Occipital lobe (tissue), 2 donors: ENCODE results near the gene ATP2C2. TPM values are rescaled to one million over a fixed set of nuclear protein-coding genes. Genes with fewer than 3 reads are reported as not detected.

Experiments used
- DNase-seq: peaks from one replicate; lab custom pipeline; 2025; lab: John Stamatoyannopoulos, UW
- total RNA-seq: library from RNA; depleted of rRNA; stranded (reverse); fragments of >200 nt; gene quantifications from one replicate; pipeline ENCODE4 v1.2.3, GENCODE V29; 2014

The ATP2C2 gene
- total RNA-seq, 1 donor from 2014 or later, result 7.0 TPM

- DNase-seq, result peak; percentile 30
These were observed 5.8 kb upstream of the ATP2C2 start for GRCh38 chr16:84362471-84362941.

DNA sequence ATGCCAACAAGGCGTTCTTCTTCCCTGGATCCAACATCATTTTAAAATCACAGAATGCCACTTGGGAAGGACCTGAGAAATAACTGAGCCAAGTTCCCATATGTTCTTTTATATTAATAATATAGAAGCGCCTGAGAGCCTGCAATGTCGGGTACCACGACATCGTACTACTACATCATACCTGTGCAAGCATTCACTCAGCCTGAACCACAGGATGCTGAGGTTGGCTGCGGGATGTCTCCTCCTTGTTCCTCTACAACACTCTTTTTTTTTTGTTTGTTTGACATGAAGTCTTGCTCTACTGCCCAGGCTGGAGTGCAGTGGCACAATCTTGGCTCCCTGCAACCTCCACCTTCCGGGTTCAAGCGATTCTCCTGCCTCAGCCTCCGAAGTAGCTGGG, 2.1 kb upstream of the ATP2C2 start:
- DNase-seq, result no peak

- DNase-seq, result no peak
These were observed 1.0 kb upstream of the ATP2C2 start for GRCh38 chr16:84367297-84367680.

DNA sequence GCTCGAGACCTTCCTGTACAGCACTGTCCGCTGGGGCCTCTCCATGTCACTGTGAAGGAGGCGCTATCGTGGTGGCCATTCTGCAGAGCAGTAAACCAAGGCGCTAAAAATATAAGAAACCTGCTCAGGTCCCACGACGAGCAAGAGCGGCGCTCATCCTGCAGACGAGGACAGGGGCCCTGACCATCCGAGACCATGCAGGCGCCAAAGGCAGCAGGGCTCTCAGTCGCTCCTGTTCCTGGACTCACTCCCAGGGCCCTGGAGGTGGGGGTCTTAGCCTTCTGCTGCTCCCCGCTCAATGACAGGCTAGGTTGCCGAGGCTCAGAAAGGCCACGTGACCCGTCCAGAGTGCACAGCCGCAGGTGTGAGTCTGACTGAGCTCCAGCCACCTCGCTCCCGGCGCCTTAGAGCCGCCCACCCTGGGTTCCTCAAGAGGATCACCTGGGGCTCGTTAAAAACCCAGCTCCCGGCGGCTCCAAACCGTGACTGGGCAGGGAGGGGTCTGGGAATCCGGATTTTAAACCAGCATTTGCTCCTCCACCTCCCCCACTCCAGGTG, 509 bp upstream of the ATP2C2 start:
- DNase-seq, result no peak

GRCh38 chr16:84369105-84369504, 767 bp downstream of the ATP2C2 start:
- no peak for DNase-seq

- no peak for DNase-seq
These were observed 1.7 kb downstream of the ATP2C2 start for GRCh38 chr16:84369938-84370627.

- DNase-seq, result no peak
These were observed 2.6 kb downstream of the ATP2C2 start for GRCh38 chr16:84370723-84371552.

DNA sequence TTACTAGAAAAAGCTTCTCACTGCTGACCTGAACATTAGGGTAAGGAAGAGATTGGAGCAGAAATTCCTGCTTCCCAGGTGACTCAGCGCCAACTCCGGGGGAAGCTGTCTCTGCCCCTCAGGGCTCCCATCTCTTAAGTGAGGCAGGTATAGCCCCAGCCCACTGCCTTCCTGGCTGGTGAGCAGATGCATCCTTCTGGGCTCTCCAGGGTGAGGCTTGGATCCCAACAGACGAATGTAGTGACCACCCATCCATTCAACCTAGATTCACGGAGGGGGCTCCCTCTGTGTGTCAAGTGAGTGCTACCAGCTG, 3.2 kb downstream of the ATP2C2 start:
- DNase-seq, result no peak

- DNase-seq, result no peak
These were observed 5.7 kb downstream of the ATP2C2 start for GRCh38 chr16:84373907-84374489.

GRCh38 chr16:84378099-84378498, 9.8 kb downstream of the ATP2C2 start:
- DNase-seq, result no peak

GRCh38 chr16:84378567-84378966, 10.2 kb downstream of the ATP2C2 start:
- DNase-seq, result no peak

- no peak for DNase-seq
These were observed 10.8 kb downstream of the ATP2C2 start for GRCh38 chr16:84379008-84379708.

GRCh38 chr16:84379709-84380362, 11.5 kb downstream of the ATP2C2 start:
- no peak for DNase-seq

DNA sequence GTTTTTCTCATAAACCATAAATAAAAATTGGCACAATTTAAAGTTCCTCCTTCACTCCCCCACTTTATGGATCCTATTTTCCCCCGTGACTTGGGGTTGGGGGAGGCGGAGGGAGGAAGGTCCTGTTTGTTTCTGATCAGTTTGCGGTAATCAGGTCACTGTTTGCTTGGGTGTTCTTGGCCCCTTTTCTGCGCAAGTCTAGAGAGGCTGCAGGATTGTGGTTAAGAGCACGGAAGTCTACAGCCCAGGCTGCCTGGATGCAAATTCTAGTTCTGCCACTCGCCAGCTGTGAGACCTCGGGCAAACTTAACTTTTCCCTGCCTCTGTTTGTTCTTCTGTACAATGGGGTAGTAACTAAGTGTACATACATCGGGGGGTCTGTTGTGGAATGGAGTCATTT, 12.1 kb downstream of the ATP2C2 start:
- DNase-seq, result no peak

GRCh38 chr16:84382396-84382795, 14.1 kb downstream of the ATP2C2 start:
- no peak for DNase-seq

DNA sequence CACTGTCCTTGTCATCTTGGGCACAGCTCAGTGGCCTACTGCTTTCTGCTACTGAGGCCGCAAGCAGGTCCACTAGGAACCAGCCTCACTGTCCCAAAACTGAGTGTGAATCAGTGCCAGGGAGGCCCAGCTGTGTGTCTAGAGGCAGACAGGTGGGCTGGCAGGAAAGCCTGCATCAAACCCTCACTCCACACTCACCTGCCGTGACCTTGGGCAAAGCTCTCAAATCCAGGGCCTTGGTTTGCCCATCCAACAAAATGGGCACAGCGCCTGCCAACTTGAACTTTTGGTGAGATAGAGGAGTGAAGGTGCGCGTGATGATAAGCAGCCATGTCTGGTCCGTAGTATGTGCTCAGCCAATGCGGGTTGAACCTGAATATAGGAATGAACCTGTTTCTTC, 14.8 kb downstream of the ATP2C2 start:
- no peak for DNase-seq

DNA sequence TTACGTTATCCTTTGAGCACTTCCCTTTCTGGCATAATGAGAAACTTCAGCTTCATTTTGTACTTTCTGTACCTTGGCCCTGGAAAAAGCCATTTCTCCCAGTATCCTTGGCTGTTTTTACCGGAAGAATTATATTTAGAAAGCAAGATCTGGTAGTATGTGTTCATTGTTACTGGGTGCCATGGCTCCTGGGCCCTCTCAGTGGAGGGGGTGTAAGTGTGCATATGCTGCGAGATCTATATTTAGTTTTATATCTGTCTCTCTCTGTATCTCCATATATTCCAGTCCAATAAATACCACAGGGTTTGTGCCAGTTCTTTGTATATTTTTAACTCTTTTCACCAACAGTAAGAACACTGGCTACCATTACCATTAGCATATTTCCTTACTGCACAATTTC, 17.7 kb downstream of the ATP2C2 start:
- DNase-seq, result no peak

DNA sequence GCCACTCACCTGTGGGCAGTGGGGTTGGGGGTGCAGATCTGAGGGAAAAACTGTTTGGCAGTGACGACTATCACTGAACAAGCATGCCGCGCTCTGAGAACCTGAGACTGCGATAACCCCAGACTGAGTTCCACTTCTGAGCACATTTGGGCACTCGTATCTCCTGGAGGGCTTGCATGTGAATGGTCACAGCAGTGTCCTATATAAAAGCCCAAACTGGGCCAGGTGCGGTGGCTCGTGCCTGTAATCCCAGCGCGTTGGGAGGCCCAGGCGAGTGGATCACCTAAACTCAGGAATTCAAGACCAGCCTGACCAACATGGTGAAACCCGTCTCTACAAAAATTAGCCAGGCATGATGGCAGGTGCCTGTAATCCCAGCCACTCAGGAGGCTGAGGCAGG, 18.7 kb downstream of the ATP2C2 start:
- no peak for DNase-seq

DNA sequence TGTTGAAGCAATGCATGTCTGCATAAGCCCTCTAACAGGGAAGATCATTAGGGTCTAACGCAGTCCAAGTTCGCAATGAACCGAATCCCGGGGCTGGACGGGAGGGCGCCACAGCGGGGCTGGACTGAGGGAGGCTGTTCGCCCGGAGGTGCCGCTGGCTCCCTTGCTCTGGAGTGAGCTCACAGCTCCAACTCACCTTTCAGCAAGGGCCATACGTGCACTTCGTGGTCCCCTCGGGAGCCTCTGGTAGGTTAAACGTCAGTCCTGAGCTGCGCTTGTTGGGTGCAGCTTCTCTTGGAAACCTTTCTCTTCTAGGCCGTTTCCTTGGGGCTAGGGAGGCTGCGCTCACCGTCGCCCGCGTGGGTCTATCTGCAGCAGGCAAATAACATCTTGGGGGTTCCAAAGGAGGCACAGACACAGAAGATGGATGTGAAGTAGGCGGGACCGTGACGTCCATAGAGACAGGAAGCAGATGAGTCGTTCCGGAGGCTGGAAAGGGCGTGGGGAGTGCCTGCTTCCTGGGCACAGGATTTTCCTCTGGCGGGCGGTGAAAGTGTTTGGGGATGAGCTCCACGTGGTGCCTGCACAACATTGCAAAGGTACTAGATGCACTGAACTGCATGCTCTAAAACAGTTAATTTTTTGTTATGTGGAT, 21.9 kb downstream of the ATP2C2 start:
- no peak for DNase-seq

DNA sequence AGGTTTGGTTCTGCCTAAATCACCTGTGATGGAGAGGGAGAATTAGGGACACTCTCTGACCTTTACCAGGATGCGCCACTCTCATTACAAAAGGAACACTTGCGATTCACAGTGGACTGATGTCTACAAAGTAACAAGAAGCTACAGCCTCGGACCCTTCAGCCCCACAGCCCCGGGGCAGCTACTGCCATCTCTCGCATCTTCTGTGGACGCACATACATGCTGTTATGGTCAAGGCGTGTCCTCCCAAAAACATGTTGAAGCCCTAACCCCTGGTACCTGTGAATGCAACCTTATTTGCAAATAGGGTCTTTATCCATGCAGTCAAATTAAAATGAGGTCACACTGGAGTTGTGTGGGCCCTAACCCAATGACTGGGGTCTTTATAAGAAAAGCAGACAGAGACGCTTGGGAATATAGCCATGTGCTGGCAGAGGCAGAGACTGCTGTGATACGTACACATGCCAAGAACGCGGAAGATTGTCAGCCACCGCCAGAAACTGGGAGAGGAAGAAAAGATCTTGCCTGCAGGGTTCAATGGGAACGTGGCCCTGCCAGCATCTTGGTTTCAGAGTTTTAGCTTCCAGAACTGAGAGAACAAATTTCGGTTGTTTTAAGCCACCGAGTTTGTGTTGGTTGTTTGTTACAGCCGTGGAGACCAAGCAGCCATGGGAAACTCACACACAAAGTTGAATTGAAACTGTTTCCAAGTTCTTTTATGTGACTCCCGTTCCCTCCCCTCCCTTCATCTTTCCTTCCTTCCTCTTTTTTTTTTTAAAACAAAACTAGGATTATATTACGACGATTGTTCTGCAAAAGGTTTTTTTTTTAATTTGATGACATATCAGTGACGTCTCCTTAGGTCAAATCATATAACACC, 23.1 kb downstream of the ATP2C2 start:
- peak; percentile 15 for DNase-seq
